Effector memory CD4-positive, alpha-beta T cell (primary cell): ENCODE measurements around the gene LRRTM3.

Source experiments
- DNase-seq, 3 donors: peaks; one replicate each; pipeline ENCODE4 v3.0.0-alpha.2; 2020
- H3K27ac ChIP-seq: 2 replicates; pipeline ENCODE4 v1.7.0; 2013; ENCODE audit warnings: mild to moderate bottlenecking, low read length, moderate library complexity; ENCODE audit not compliant: insufficient read depth, poor library complexity, severe bottlenecking
- H3K27me3 ChIP-seq: replicated peaks from 2 replicates; pipeline ENCODE4 v1.7.0; 2013; ENCODE audit warnings: mild to moderate bottlenecking, low read length; ENCODE audit not compliant: insufficient read depth, control insufficient read depth, poor library complexity, severe bottlenecking
- H3K36me3 ChIP-seq: 2 replicates; pipeline ENCODE4 v1.7.0; 2013; ENCODE audit warnings: mild to moderate bottlenecking, low read length, moderate library complexity; ENCODE audit not compliant: control insufficient read depth, insufficient read depth
- H3K4me1 ChIP-seq: 2 replicates; pipeline ENCODE4 v1.7.0; 2013; ENCODE audit warnings: low read length, mild to moderate bottlenecking; ENCODE audit not compliant: control insufficient read depth, insufficient read depth, poor library complexity, severe bottlenecking
- H3K4me3 ChIP-seq: 2 replicates; pipeline ENCODE4 v1.7.0; 2013; ENCODE audit warnings: low read length, low read depth, mild to moderate bottlenecking; ENCODE audit not compliant: insufficient read depth, poor library complexity, severe bottlenecking
- H3K9me3 ChIP-seq: 2 replicates; pipeline ENCODE4 v1.7.0; 2013; ENCODE audit warnings: mild to moderate bottlenecking, low read length, moderate library complexity; ENCODE audit not compliant: control insufficient read depth
- total RNA-seq, 3 donors: gene quantifications; one replicate each; lab custom pipeline; 2026; lab: John Stamatoyannopoulos, UW

Gene LRRTM3
- 0 reads per million in 3 donors for total RNA-seq

DNA sequence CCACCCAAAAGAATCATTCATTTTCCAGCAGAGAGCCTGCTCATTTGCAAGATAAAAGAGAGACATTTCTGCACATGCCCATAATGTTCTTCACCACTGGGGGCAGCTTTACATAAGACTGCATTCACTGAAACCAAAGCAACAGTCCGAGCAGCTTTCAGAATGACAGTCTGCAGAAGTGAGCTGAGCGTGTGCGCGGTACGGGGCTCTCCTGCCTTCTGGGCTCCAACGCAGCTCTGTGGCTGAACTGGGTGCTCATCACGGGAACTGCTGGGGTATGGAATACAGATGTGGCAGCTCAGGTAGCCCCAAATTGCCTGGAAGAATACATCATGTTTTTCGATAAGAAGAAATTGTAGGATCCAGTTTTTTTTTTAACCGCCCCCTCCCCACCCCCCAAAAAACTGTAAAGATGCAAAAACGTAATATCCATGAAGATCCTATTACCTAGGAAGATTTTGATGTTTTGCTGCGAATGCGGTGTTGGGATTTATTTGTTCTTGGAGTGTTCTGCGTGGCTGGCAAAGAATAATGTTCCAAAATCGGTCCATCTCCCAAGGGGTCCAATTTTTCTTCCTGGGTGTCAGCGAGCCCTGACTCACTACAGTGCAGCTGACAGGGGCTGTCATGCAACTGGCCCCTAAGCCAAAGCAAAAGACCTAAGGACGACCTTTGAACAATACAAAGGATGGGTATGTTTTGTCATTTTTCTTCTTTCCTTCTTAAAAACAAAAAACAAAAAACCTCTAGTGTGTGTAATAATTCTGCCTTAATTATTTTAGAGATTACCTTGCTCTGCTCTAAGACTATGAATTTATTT is at the start of gene LRRTM3:
Gene LRRTM3 (plus strand): TSS at position 141 of the 820 bp plus-strand sequence.
- Histone ChIP-seq H3K9me3 (no peaks in the 10 kb centered on the region), H3K36me3 (no peaks in the 10 kb centered on the region), H3K27me3 (no peaks in the 10 kb centered on the region), H3K4me1 (no peaks in the 10 kb centered on the region), H3K27ac (no peak within 1 kb of the TSS), H3K4me3 (no peak within 1 kb of the TSS)
- no peak for DNase-seq

- H3K36me3 ChIP-seq: no peaks in the 10 kb centered on the region
- H3K4me3 ChIP-seq: no peak overlapping the region
- H3K27ac ChIP-seq: no peak overlapping the region
- H3K4me1 ChIP-seq: no peaks in the 10 kb centered on the region
- H3K9me3 ChIP-seq: no peaks in the 10 kb centered on the region
- H3K27me3 ChIP-seq: no peaks in the 10 kb centered on the region
- no peak for DNase-seq
Observed at GRCh38 chr10:66877361-66877760, 48.5 kb upstream of the LRRTM3 start.

GRCh38 chr10:66880292-66880691 is 45.5 kb upstream of the LRRTM3 start:
- H3K36me3 ChIP-seq: no peaks in the 10 kb centered on the region
- DNase-seq: no peak
- no peaks in the 10 kb centered on the region for H3K9me3 ChIP-seq
- H3K4me1 ChIP-seq: no peaks in the 10 kb centered on the region
- no peak overlapping the region for H3K27ac ChIP-seq
- H3K27me3 ChIP-seq: no peaks in the 10 kb centered on the region
- no peak overlapping the region for H3K4me3 ChIP-seq

DNA sequence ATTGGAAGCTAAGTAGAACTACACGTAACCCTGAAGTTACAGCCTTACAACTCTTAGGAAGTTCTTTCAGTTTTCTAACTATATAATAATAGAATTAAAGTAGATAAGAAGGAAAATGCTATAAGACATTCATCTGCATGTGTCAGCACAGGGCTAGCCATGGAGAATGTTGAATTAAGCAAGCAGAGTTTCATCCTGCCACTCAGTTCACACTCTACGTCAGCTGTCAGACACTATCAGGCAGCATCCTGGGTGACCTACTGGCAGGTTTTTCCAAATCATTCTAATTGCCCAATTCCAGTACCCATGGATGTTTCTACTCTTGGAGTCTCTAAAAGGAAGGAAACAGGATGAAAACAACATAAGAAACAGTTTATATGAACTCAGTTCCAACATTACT is 45.0 kb upstream of the LRRTM3 start:
- H3K27ac ChIP-seq: no peak overlapping the region
- no peaks in the 10 kb centered on the region for H3K4me1 ChIP-seq
- no peaks in the 10 kb centered on the region for H3K27me3 ChIP-seq
- DNase-seq: no peak
- H3K9me3 ChIP-seq: no peaks in the 10 kb centered on the region
- H3K4me3 ChIP-seq: no peak overlapping the region
- H3K36me3 ChIP-seq: no peaks in the 10 kb centered on the region

DNA sequence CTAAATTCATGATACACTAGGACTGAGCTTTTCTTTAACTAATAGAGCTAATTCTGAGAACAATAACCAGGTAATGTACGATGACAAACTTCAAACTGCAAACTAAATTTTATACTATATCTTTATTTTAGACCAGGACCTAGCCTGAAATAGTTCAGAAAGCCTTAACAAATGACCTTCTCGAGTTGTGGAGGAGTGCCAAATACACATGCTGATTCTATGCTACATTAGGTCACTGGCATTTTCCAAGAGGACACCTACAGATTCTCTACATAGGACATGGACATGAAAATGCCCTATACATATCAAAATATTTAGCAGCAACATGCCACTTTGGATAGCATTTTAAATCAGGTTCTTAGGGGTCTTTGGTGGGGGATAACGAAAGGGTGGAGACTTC is 44.0 kb upstream of the LRRTM3 start:
- Histone ChIP-seq H3K4me1 (no peaks in the 10 kb centered on the region), H3K4me3 (no peak overlapping the region), H3K27ac (no peak overlapping the region), H3K36me3 (no peaks in the 10 kb centered on the region), H3K9me3 (no peaks in the 10 kb centered on the region), H3K27me3 (no peaks in the 10 kb centered on the region)
- DNase-seq: no peak

GRCh38 chr10:66882271-66882670 is 43.6 kb upstream of the LRRTM3 start:
- no peaks in the 10 kb centered on the region for H3K27me3 ChIP-seq

DNA sequence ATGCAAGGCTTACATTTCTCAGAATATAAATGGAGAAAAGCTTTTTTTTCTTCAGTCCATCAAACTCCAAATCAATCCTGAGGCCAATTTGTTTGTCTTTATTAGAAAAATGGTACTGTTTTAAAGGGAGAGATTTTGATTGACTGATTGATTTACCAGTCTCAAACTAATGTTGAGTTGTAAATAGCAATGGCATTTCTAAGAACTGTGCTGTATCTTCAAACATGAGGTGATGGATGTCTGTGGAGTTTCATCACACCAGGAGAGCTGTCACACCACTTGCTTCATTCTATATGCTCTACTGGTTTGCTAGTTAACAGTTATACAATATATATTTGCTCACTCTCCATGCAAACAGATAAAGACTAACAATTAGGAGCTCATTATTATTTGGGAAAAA is 39.0 kb upstream of the LRRTM3 start:
- Histone ChIP-seq H3K27ac (no peak overlapping the region), H3K36me3 (no peaks in the 10 kb centered on the region), H3K4me1 (no peaks in the 10 kb centered on the region), H3K4me3 (no peak overlapping the region), H3K9me3 (no peaks in the 10 kb centered on the region), H3K27me3 (no peaks in the 10 kb centered on the region)
- DNase-seq: no peak

More at GRCh38 chr10:66882271-66882670, 43.6 kb upstream of the LRRTM3 start:
- H3K27ac ChIP-seq: no peak overlapping the region
- H3K4me3 ChIP-seq: no peak overlapping the region
- H3K9me3 ChIP-seq: no peaks in the 10 kb centered on the region
- H3K4me1 ChIP-seq: no peaks in the 10 kb centered on the region
- H3K36me3 ChIP-seq: no peaks in the 10 kb centered on the region
- DNase-seq: no peak

DNA sequence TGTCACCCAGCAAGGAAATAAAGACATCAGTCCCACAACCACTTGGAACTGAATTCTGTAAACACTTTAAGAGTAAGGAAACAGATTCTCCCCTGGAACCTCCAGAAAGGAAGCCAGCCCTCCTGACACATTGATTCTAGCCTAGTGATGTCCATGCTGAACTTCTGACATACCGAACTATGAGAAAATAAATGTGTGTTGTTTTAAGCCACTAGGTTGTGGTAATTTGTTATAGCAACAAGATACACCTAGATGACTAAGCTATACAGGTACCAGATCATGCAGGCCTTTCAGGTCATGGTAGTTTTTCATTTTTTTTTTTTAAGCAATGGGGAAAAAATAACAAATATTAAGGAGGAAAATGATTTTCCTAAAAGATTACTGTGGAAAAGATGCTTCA is 37.6 kb upstream of the LRRTM3 start:
- Histone ChIP-seq H3K27ac (no peak overlapping the region), H3K9me3 (no peaks in the 10 kb centered on the region), H3K4me3 (no peak overlapping the region), H3K36me3 (no peaks in the 10 kb centered on the region), H3K4me1 (no peaks in the 10 kb centered on the region), H3K27me3 (no peaks in the 10 kb centered on the region)
- no peak for DNase-seq

- no peak overlapping the region for H3K4me3 ChIP-seq
- H3K9me3 ChIP-seq: no peaks in the 10 kb centered on the region
- H3K4me1 ChIP-seq: no peaks in the 10 kb centered on the region
- no peak overlapping the region for H3K27ac ChIP-seq
- no peaks in the 10 kb centered on the region for H3K27me3 ChIP-seq
- DNase-seq: no peak
- no peaks in the 10 kb centered on the region for H3K36me3 ChIP-seq
Observed at GRCh38 chr10:66892871-66893270, 33.0 kb upstream of the LRRTM3 start.

DNA sequence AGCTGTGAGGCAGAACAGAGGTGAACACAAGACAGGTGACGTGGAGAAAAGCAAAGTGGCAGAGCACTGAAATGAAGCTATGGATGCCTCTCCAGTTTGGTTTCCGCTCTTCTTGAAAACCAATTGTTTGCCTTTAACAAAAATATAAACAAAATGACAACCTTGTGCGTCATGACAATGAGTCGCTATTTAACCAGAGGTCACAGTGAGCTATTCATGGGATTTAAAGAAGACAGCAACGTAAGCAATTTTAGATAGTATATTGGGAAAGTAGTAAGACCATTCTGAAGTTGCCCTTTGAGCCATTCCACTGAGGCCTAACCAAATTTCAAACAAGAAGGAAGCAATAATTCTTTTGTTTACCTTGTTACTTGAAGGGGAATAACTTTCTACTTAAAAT is 15.2 kb upstream of the LRRTM3 start:
- Histone ChIP-seq H3K4me1 (no peaks in the 10 kb centered on the region), H3K27ac (no peak overlapping the region), H3K9me3 (no peaks in the 10 kb centered on the region), H3K27me3 (no peaks in the 10 kb centered on the region), H3K36me3 (no peaks in the 10 kb centered on the region), H3K4me3 (no peak overlapping the region)
- DNase-seq: no peak
